Measurements from ENCODE around the gene RHNO1.
A peak's percentile ranks its signal among the peaks of the same experiment; 100 is the strongest.

The RHNO1 gene

DNA sequence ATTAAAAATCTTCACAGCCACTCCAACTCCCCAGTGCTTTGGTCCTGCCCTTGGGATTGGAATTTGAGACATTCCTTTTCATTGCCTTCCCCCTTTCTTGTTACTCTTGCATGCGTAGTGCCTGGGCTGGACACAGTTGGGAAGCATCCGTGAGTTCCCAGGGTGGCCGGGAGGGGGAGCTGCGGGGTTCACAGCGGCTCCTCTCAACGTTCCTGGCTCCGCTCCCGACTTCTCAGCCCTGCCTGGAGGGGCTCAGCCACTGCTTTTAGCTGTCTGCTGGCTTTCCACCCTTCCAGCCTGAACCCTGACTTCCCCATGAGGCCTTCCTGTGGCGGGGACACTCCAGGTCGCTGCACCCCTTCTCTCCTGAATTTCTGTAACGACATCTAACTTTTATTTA, 23.4 kb upstream of the RHNO1 start:
- peak; percentile 66 for DNase-seq (ENCODE audit: low read depth)
- H3K4me3 ChIP-seq (ENCODE audit: low read length), result no peak overlapping the region
- TF ChIP-seq, protein P1, sequence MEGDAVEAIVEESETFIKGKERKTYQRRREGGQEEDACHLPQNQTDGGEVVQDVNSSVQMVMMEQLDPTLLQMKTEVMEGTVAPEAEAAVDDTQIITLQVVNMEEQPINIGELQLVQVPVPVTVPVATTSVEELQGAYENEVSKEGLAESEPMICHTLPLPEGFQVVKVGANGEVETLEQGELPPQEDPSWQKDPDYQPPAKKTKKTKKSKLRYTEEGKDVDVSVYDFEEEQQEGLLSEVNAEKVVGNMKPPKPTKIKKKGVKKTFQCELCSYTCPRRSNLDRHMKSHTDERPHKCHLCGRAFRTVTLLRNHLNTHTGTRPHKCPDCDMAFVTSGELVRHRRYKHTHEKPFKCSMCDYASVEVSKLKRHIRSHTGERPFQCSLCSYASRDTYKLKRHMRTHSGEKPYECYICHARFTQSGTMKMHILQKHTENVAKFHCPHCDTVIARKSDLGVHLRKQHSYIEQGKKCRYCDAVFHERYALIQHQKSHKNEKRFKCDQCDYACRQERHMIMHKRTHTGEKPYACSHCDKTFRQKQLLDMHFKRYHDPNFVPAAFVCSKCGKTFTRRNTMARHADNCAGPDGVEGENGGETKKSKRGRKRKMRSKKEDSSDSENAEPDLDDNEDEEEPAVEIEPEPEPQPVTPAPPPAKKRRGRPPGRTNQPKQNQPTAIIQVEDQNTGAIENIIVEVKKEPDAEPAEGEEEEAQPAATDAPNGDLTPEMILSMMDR (IDR thresholded peaks at IDR 0.05; ENCODE audit: insufficient read depth, low read depth, low read length, missing control alignments), result peak; percentile 85

DNA sequence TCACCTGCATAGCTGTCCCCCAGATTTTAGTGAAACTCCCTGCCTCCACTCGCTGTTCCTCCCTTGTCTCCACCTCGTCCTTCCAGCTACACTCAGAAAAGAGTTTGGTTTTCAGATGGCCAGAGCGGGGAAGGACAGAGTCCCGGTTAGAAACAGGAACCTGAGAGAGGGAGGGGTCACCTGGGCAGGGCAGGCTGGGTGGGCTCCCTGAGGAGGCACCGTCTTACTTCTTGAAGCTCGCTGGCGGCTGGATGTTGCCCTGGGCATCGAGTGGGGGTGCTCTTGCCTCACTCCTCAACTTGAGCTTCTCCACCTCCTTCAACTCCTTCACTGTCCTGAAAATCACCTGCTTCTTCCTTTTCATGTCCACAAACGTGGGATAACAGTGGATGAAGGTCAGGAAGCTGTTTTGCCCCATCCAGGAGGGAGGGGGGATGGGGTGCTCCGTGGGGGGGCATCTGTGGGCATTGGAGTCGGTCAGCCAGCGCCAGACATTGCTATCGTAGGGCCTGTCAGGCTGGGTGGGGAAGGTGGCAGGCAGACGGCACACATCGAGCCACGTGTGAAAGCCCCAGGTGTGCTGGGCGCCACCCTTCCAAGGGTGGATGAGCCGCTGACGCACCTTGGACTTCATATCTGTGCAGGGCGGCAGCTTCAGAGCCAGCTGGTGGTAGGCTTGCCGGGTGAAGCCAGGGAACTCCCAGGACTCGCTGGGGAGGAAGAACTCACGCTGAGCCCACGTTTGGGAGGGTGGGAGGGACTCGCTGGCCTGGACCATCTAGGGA, 22.2 kb upstream of the RHNO1 start:
- no peak for DNase-seq (ENCODE audit: low read depth)
- H3K4me3 ChIP-seq (ENCODE audit: low read length), result no peak overlapping the region
- TF ChIP-seq, protein P1 (IDR thresholded peaks at IDR 0.05; ENCODE audit: insufficient read depth, low read depth, low read length, missing control alignments), result no peak

DNA sequence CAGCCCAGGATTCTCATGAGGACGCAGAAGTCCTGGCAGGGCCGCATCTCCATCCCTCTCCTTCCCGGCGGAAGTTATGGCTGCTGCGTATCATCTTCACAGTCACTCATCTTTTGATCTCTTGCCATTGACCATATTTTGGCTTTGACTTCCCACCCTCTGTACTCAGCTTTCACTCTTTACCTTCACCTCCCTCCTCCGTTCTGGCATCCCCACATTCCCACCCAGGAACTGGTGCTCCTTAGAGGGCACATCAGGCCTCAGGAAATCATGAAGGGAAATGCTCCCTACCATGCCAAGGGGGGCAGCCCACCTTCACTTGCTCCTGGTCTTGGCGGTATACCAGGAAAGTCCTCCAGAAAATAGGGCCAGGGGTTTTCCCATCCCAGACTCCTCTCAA, 21.5 kb upstream of the RHNO1 start:
- no peak for DNase-seq (ENCODE audit: low read depth)
- TF ChIP-seq, protein P1 (IDR thresholded peaks at IDR 0.05; ENCODE audit: insufficient read depth, low read depth, low read length, missing control alignments), result no peak
- no peak overlapping the region for H3K4me3 ChIP-seq (ENCODE audit: low read length)

DNA sequence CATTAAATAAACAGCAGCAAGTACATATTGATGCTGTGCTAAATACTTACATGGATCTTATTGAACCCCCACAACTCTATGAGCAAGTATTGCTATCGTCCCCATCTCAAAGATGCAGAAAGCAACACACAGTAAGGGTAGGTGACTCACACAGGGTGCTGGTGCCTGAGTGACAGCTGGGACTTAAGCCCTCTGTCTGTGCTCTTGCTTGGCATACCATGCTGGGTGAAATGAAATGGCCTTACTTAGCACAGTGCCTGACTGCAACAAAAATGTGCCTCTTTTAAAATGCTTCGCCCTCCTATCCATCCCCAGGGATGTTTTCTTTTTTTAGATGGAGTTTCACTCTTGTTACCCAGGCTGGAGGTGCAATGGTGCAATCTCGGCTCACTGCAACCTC, 21.0 kb upstream of the RHNO1 start:
- TF ChIP-seq, protein P1 (IDR thresholded peaks at IDR 0.05; ENCODE audit: insufficient read depth, low read depth, low read length, missing control alignments), result no peak
- DNase-seq (ENCODE audit: low read depth), result no peak
- H3K4me3 ChIP-seq (ENCODE audit: low read length), result no peak overlapping the region

DNA sequence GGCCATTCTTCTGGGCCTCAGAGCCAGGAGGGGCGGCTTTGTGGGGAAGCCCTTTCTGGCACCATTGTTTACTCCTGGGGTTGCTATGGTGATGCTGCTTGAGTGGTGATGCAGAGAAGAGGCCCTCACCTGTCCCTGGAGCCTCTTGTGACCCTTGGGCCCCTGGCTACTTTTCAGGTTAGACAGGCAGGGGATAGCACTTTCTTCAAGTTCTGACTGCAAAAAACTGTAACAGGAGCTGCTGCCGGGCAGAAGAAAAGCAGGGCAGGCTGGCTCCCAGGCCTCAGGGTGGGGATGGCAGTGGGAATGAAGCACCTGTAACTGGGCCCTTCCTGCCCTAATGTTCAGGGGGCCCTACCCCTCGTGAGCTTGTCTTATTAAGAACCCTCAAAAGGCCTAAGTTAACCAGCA, 20.0 kb upstream of the RHNO1 start, which contains the start of gene TEX52:
Gene TEX52, minus strand, starts transcription at position 19 of the 411 bp plus-strand sequence. Its CDS starts 13 bp downstream, at position 6.
- DNase-seq (ENCODE audit: low read depth), result no peak
- no peak within 1 kb of the TSS for H3K4me3 ChIP-seq (ENCODE audit: low read length)
- TF ChIP-seq, protein P1 (IDR thresholded peaks at IDR 0.05; ENCODE audit: insufficient read depth, low read depth, low read length, missing control alignments), result no peak

DNA sequence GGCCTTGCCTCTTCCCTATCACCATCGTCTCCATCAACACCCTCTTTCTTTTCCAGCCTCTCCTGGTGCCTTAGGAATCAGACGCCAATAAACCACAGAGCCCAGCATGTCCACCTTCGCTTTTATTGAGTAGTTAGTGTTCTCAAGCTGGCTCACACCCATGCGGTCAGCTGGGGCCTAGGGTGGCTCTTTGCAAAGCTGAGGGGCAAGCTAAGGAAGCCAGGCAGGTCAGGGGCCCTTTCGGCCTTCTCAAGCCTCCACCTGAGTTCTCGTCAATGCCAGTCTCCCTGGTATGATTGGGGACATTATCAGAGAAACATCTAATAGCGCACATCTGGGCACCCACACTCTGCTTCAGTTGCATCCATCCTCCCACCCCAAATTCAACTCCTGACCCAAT, 19.4 kb upstream of the RHNO1 start:
- TF ChIP-seq, protein P1 (IDR thresholded peaks at IDR 0.05; ENCODE audit: insufficient read depth, low read depth, low read length, missing control alignments), result no peak
- no peak overlapping the region for H3K4me3 ChIP-seq (ENCODE audit: low read length)
- no peak for DNase-seq (ENCODE audit: low read depth)

DNA sequence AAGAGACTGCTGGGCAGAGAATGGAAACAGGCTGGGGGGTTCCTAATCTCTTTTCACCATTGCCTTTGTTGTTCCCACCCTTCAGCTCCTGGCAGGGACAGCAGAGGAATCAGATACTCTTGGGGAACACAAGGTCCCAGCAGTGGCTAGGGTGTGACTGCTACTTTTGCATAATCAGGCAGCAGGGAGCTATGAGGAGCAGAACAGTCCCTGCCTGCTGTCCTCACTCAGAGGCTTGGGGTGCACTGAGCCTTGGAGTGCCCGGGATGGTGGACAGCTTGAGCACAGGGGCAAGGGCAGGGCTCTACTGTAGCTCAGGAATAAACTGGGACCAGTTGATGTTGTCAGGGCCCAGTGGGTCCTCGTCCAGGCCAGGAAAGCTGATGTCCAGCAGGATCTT, 18.7 kb upstream of the RHNO1 start:
- no peak overlapping the region for H3K4me3 ChIP-seq (ENCODE audit: low read length)
- TF ChIP-seq, protein P1 (IDR thresholded peaks at IDR 0.05; ENCODE audit: insufficient read depth, low read depth, low read length, missing control alignments), result no peak
- DNase-seq (ENCODE audit: low read depth), result no peak

Data from epithelial cell of esophagus (primary cell).